ENCODE measurements around the gene NRP2. TPM values are rescaled to one million over a fixed set of nuclear protein-coding genes. Genes with fewer than 3 reads are reported as not detected.

NRP2 gene
- total RNA-seq, 4 donors from 2014 or later: 35.1 to 146 (median 63.9) TPM

- H3K27ac ChIP-seq: no peak overlapping the region
- DNase-seq: no peak
- H3K4me1 ChIP-seq: no peaks in the 10 kb centered on the region
- H3K4me3 ChIP-seq: no peak overlapping the region
- intact Hi-C loops (cut with DNase I; ENCODE audit: low total_unique reads) (no loop called here), in situ Hi-C loops (cut with MboI; ENCODE audit: low pct_ligation_motif_present in 1 of 4, low pct_unique_long_range_greater_than_20kb in 1 of 4, low sequenced_read_pairs in 3 of 4) (no loop called here)
- TF ChIP-seq POLR2A (IDR thresholded peaks at IDR 0.05) (no peak), POLR2AphosphoS5 (IDR thresholded peaks at IDR 0.05) (no peak), EP300 (IDR thresholded peaks at IDR 0.05; ENCODE audit: low read depth) (no peak), CTCF (IDR thresholded peaks at IDR 0.05) (no peak)
- no peaks in the 10 kb centered on the region for H3K27me3 ChIP-seq
- WGBS, 2 donors (ENCODE audit: low coverage in 1 of 2): 77 to 83% methylated on average over 10 of the region's 10 CpGs
- no peaks in the 10 kb centered on the region for H3K9me3 ChIP-seq
- H3K36me3 ChIP-seq: no peaks in the 10 kb centered on the region
These were observed 38.9 kb upstream of the NRP2 start for GRCh38 chr2:205643391-205643885.

- Histone ChIP-seq H3K4me1 (no peaks in the 10 kb centered on the region), H3K27ac (no peak overlapping the region), H3K4me3 (no peak overlapping the region), H3K27me3 (no peaks in the 10 kb centered on the region), H3K36me3 (no peaks in the 10 kb centered on the region), H3K9me3 (no peaks in the 10 kb centered on the region)
- intact Hi-C loops (cut with DNase I; ENCODE audit: low total_unique reads) (no loop called here), in situ Hi-C loops (cut with MboI; ENCODE audit: low pct_ligation_motif_present in 1 of 4, low pct_unique_long_range_greater_than_20kb in 1 of 4, low sequenced_read_pairs in 3 of 4) (no loop called here)
- TF ChIP-seq CTCF (IDR thresholded peaks at IDR 0.05) (no peak), POLR2AphosphoS5 (IDR thresholded peaks at IDR 0.05) (no peak), EP300 (IDR thresholded peaks at IDR 0.05; ENCODE audit: low read depth) (no peak), POLR2A (IDR thresholded peaks at IDR 0.05) (no peak)
- 75 to 84% methylated on average over 5 of the region's 5 CpGs for WGBS, 2 donors (ENCODE audit: low coverage in 1 of 2)
- no peak for DNase-seq
These were observed 38.3 kb upstream of the NRP2 start for GRCh38 chr2:205644018-205644417.

- H3K36me3 ChIP-seq: no peaks in the 10 kb centered on the region
- no peaks in the 10 kb centered on the region for H3K9me3 ChIP-seq
- intact Hi-C loops (cut with DNase I; ENCODE audit: low total_unique reads): no loop called here
- H3K4me1 ChIP-seq: no peaks in the 10 kb centered on the region
- H3K27ac ChIP-seq: no peak overlapping the region
- 76 to 77% methylated on average over 5 to 8 of the region's 8 CpGs for WGBS, 2 donors (ENCODE audit: low coverage in 1 of 2)
- H3K4me3 ChIP-seq: no peak overlapping the region
- no peak for DNase-seq
- no peaks in the 10 kb centered on the region for H3K27me3 ChIP-seq
- in situ Hi-C loops (cut with MboI; ENCODE audit: low pct_ligation_motif_present in 1 of 4, low pct_unique_long_range_greater_than_20kb in 1 of 4, low sequenced_read_pairs in 3 of 4): no loop called here
- TF ChIP-seq POLR2A (IDR thresholded peaks at IDR 0.05) (no peak), EP300 (IDR thresholded peaks at IDR 0.05; ENCODE audit: low read depth) (no peak), CTCF (IDR thresholded peaks at IDR 0.05) (no peak), POLR2AphosphoS5 (IDR thresholded peaks at IDR 0.05) (no peak)
These were observed 35.6 kb upstream of the NRP2 start for GRCh38 chr2:205646680-205647079.

- TF ChIP-seq POLR2AphosphoS5 (IDR thresholded peaks at IDR 0.05): no peak
- TF ChIP-seq POLR2A (IDR thresholded peaks at IDR 0.05): no peak
- TF ChIP-seq EP300 (IDR thresholded peaks at IDR 0.05; ENCODE audit: low read depth): no peak
- TF ChIP-seq CTCF (IDR thresholded peaks at IDR 0.05): no peak
- 81 to 83% methylated on average over 2 to 4 of the region's 4 CpGs for WGBS, 2 donors (ENCODE audit: low coverage in 1 of 2)
- in situ Hi-C loops (cut with MboI; ENCODE audit: low pct_ligation_motif_present in 1 of 4, low pct_unique_long_range_greater_than_20kb in 1 of 4, low sequenced_read_pairs in 3 of 4): loop anchor here in 3 of 4 donors (25.0 kb wide), 3 partner anchors 788 to 1313 kb away; no protein-coding TSS in a partner anchor
- H3K27ac ChIP-seq: no peak overlapping the region
- intact Hi-C loops (cut with DNase I; ENCODE audit: low total_unique reads): no loop called here
- no peak for DNase-seq
- no peaks in the 10 kb centered on the region for H3K9me3 ChIP-seq
- no peak overlapping the region for H3K4me3 ChIP-seq
- H3K36me3 ChIP-seq: no peaks in the 10 kb centered on the region
- no peaks in the 10 kb centered on the region for H3K4me1 ChIP-seq
- H3K27me3 ChIP-seq: no peaks in the 10 kb centered on the region
These were observed 31.9 kb upstream of the NRP2 start for GRCh38 chr2:205650450-205650849.

Measured in transverse colon (tissue), 4 donors.